C4-2B (cell line): ENCODE measurements around the gene EHF.

Source experiments
- CTCF ChIP-seq: fragments of 450-650 bp; conservative IDR thresholded peaks from 2 replicates; pipeline ENCODE4 v1.5.1; 2017; ENCODE audit warnings: mild to moderate bottlenecking
- ZFX ChIP-seq: fragments of 450-650 bp; IDR thresholded peaks from 2 replicates; pipeline ENCODE4 v1.6.1; 2017

DNA sequence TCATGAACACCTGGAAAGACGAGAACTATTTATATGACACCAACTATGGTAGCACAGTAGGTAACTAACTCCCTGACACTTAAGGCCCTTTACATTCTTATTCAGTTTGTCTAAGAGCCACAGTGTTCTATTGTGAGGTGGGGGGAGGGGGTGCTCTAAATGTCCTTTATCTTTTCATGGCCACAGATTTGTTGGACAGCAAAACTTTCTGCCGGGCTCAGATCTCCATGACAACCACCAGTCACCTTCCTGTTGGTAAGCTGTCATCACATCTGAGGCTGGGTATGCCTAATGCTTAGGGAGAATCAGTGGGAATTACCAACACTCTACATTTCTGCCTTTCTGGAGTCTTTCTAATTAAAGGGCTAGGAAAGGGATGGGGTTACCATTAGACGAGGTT is 30.7 kb downstream of the EHF start:
- TF ChIP-seq CTCF (no peak), ZFX (no peak)
